Nephron (organoid): ENCODE results near the gene ACTR6.

Source experiments
- H3K27ac Mint-ChIP-seq, 3 experiments: 2 replicates each; pipeline ENCODE4 v1.8.0; 2020; ENCODE audit warnings: mixed read lengths in 3 of 3, mild to moderate bottlenecking in 2 of 3, moderate library complexity in 1 of 3
- H3K27me3 Mint-ChIP-seq: 2 replicates; pipeline ENCODE4 v1.8.0; 2021; ENCODE audit warnings: low read depth, mild to moderate bottlenecking, moderate library complexity, mixed read lengths
- H3K36me3 Mint-ChIP-seq: 2 replicates; pipeline ENCODE4 v1.8.0; 2020; ENCODE audit warnings: low read depth, mixed read lengths
- H3K4me1 Mint-ChIP-seq: 2 replicates; pipeline ENCODE4 v1.8.0; 2020; ENCODE audit warnings: mixed read lengths
- H3K4me3 Mint-ChIP-seq, 3 experiments: 2 replicates each; pipeline ENCODE4 v1.8.0; 2020; ENCODE audit warnings: mild to moderate bottlenecking in 3 of 3, mixed read lengths in 3 of 3, moderate library complexity in 2 of 3
- H3K9me3 Mint-ChIP-seq: 2 replicates; pipeline ENCODE4 v1.8.0; 2020; ENCODE audit warnings: mixed read lengths
- CTCF ChIP-seq, 3 experiments: fragments of 200-600 bp; sonication (generic); IDR thresholded peaks; one replicate each; pipeline ENCODE4 v1.5.0; 2021; ENCODE audit warnings: antibody characterized with exemption in 3 of 3; ENCODE audit not compliant: unreplicated experiment in 3 of 3

ACTR6 gene

GRCh38 chr12:100157427-100157821, 43.2 kb upstream of the ACTR6 start:
- TF ChIP-seq CTCF (IDR thresholded peaks at IDR 0.05; ENCODE audit: unreplicated experiment in 3 of 3): no peak
- peaks cover 20% of the 10 kb centered on the region for H3K4me1 Mint-ChIP-seq
- H3K36me3 Mint-ChIP-seq: no peaks in the 10 kb centered on the region
- no peaks in the 10 kb centered on the region for H3K9me3 Mint-ChIP-seq
- H3K27me3 Mint-ChIP-seq: peaks cover 6% of the 10 kb centered on the region
- no peak overlapping the region for H3K4me3 Mint-ChIP-seq
- peak overlapping the region in 1 of 3 experiments; percentile 4 for H3K27ac Mint-ChIP-seq

GRCh38 chr12:100158535-100158934, 42.1 kb upstream of the ACTR6 start:
- H3K27ac Mint-ChIP-seq: no peak overlapping the region
- H3K36me3 Mint-ChIP-seq: no peaks in the 10 kb centered on the region
- peaks cover 11% of the 10 kb centered on the region for H3K27me3 Mint-ChIP-seq
- H3K9me3 Mint-ChIP-seq: no peaks in the 10 kb centered on the region
- peaks cover 26% of the 10 kb centered on the region for H3K4me1 Mint-ChIP-seq
- TF ChIP-seq CTCF (IDR thresholded peaks at IDR 0.05; ENCODE audit: unreplicated experiment in 3 of 3): no peak
- H3K4me3 Mint-ChIP-seq: no peak overlapping the region

- Mint-ChIP-seq H3K9me3 (no peaks in the 10 kb centered on the region), H3K27me3 (peaks cover 11% of the 10 kb centered on the region), H3K4me1 (peaks cover 36% of the 10 kb centered on the region), H3K27ac (no peak overlapping the region), H3K36me3 (no peaks in the 10 kb centered on the region), H3K4me3 (no peak overlapping the region)
- no peak for TF ChIP-seq CTCF (IDR thresholded peaks at IDR 0.05; ENCODE audit: unreplicated experiment in 3 of 3)
Measured at GRCh38 chr12:100159391-100160104, 41.1 kb upstream of the ACTR6 start.

- Mint-ChIP-seq H3K27me3 (peaks cover 10% of the 10 kb centered on the region), H3K27ac (peak overlapping the region; percentile 61 to 88 (median 86)), H3K4me1 (peaks cover 42% of the 10 kb centered on the region)
Measured at GRCh38 chr12:100163416-100164152, 37.0 kb upstream of the ACTR6 start.

GRCh38 chr12:100164153-100164704, 36.4 kb upstream of the ACTR6 start:
- TF ChIP-seq CTCF (IDR thresholded peaks at IDR 0.05; ENCODE audit: unreplicated experiment in 3 of 3): no peak
- Mint-ChIP-seq H3K9me3 (no peaks in the 10 kb centered on the region), H3K27ac (peak overlapping the region; percentile 61 to 88 (median 86)), H3K4me3 (peak overlapping the region; percentile 78 to 84 (median 82)), H3K27me3 (peaks cover 10% of the 10 kb centered on the region), H3K4me1 (peaks cover 42% of the 10 kb centered on the region), H3K36me3 (peaks cover 4% of the 10 kb centered on the region)

More at GRCh38 chr12:100163416-100164152, 37.0 kb upstream of the ACTR6 start:
- Mint-ChIP-seq H3K36me3 (peaks cover 4% of the 10 kb centered on the region), H3K9me3 (no peaks in the 10 kb centered on the region), H3K4me3 (peak overlapping the region; percentile 78 to 84 (median 82))
- peak in 1 of 3 experiments; percentile 12 for TF ChIP-seq CTCF (IDR thresholded peaks at IDR 0.05; ENCODE audit: unreplicated experiment in 3 of 3)
